ENCODE data around the gene WDR37. TPM values are rescaled to one million over a fixed set of nuclear protein-coding genes. Genes with fewer than 3 reads are reported as not detected.

The WDR37 gene
- total RNA-seq, 1 experiment from 2014 or later = 9.6 TPM

DNA sequence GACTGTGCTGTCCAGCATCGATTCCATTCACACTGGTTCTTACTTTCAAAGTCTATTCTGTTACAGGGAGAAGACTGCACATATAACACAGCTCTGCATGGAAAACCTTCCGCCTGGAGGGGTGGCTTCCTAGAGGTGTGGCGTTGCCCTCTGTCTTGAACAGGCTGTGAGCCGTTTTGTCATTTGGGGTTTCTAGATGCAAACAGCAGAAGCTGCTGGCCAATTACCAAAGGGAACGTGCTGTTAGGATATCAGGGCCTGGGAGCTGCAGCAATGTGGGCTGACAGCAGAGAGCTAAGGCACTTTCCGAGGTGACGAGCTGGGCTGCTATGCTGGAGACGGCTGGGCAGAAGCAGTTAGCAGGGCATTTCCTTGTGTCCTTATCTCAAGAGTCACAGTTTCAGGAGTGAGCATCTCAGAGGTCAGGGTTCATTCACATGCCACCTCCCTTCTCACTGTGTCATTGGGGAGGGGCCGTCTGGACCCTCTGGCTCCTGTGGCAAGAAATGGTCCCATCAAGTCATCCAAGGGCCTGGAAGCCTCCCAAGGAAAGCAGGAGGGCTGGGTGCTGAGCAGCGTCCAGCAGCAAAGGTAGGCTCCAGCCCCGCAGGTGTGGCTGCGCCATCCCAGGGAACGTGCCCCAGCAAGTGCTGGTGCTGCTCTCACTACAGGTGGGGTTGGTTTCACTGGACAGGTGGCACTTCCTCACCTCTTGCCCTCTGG, 106.5 kb downstream of the WDR37 start:
- intact Hi-C loops (cut with micrococcal nuclease; ENCODE audit: unreplicated experiment) = no loop called here
- H3K27ac ChIP-seq (ENCODE audit: low read length) = no peak overlapping the region
- DNase-seq (ENCODE audit: low read depth, low spot score) (no peak), ATAC-seq (no peak)
- no peaks in the 10 kb centered on the region for H3K4me1 ChIP-seq (ENCODE audit: control insufficient read depth, insufficient read depth, low read length)
- no peak overlapping the region for H3K4me3 ChIP-seq (ENCODE audit: low read depth in 2 of 2, low read length in 2 of 2)
- in situ Hi-C loops (cut with HindIII; ENCODE audit: low pct_unique_long_range_greater_than_20kb, low sequenced_read_pairs) = no loop called here
- ChIA-PET POLR2A (no interaction called here), CTCF (no interaction called here)
- no peaks in the 10 kb centered on the region for H3K36me3 ChIP-seq (ENCODE audit: control insufficient read depth, insufficient read depth, low read length)
- H3K27me3 ChIP-seq (ENCODE audit: control insufficient read depth, insufficient read depth, low read length) = no peaks in the 10 kb centered on the region; the same call in 1 of the 2 replicates
- no peaks in the 10 kb centered on the region for H3K9me3 ChIP-seq (ENCODE audit: control insufficient read depth, insufficient read depth, low read depth, low read length)
- BruUV-seq (replicated peaks) = no TSS peak
- TF ChIP-seq, protein P1, sequence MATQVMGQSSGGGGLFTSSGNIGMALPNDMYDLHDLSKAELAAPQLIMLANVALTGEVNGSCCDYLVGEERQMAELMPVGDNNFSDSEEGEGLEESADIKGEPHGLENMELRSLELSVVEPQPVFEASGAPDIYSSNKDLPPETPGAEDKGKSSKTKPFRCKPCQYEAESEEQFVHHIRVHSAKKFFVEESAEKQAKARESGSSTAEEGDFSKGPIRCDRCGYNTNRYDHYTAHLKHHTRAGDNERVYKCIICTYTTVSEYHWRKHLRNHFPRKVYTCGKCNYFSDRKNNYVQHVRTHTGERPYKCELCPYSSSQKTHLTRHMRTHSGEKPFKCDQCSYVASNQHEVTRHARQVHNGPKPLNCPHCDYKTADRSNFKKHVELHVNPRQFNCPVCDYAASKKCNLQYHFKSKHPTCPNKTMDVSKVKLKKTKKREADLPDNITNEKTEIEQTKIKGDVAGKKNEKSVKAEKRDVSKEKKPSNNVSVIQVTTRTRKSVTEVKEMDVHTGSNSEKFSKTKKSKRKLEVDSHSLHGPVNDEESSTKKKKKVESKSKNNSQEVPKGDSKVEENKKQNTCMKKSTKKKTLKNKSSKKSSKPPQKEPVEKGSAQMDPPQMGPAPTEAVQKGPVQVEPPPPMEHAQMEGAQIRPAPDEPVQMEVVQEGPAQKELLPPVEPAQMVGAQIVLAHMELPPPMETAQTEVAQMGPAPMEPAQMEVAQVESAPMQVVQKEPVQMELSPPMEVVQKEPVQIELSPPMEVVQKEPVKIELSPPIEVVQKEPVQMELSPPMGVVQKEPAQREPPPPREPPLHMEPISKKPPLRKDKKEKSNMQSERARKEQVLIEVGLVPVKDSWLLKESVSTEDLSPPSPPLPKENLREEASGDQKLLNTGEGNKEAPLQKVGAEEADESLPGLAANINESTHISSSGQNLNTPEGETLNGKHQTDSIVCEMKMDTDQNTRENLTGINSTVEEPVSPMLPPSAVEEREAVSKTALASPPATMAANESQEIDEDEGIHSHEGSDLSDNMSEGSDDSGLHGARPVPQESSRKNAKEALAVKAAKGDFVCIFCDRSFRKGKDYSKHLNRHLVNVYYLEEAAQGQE (IDR thresholded peaks at IDR 0.05; ENCODE audit: insufficient read depth in 1 of 2, low read depth in 2 of 2, low read length in 1 of 2) = no peak
- TF ChIP-seq POLR2AphosphoS5 (IDR thresholded peaks at IDR 0.05; ENCODE audit: low read depth, low read length) = no peak
- TF ChIP-seq SIN3A (IDR thresholded peaks at IDR 0.05; ENCODE audit: borderline replicate concordance, insufficient read depth, low read depth, low read length) = no peak
- no peak for TF ChIP-seq TCF7L2 (IDR thresholded peaks at IDR 0.05; ENCODE audit: low read depth, low read length)
- TF ChIP-seq, protein P2, sequence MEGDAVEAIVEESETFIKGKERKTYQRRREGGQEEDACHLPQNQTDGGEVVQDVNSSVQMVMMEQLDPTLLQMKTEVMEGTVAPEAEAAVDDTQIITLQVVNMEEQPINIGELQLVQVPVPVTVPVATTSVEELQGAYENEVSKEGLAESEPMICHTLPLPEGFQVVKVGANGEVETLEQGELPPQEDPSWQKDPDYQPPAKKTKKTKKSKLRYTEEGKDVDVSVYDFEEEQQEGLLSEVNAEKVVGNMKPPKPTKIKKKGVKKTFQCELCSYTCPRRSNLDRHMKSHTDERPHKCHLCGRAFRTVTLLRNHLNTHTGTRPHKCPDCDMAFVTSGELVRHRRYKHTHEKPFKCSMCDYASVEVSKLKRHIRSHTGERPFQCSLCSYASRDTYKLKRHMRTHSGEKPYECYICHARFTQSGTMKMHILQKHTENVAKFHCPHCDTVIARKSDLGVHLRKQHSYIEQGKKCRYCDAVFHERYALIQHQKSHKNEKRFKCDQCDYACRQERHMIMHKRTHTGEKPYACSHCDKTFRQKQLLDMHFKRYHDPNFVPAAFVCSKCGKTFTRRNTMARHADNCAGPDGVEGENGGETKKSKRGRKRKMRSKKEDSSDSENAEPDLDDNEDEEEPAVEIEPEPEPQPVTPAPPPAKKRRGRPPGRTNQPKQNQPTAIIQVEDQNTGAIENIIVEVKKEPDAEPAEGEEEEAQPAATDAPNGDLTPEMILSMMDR (IDR thresholded peaks at IDR 0.05) = no peak

DNA sequence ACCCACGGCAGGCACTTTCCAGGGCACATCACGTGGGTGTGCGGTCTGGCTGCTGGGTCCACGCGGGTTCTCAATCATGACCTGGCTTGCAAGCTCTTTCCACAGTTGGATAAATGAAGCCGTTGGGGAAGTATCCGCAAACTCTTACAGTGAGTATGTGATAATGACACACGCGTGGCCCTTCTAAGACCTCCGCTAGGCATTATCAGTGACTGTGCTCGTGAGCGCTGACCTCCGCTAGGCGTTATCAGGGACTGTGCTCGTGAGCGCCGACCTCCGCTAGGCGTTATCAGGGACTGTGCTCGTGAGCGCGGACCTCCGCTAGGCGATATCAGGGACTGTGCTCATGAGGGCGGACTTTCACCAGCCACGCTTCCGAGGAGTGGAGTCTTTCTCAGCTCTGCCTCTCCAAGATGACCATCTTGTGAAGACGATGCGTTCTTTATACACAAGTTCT, 107.0 kb downstream of the WDR37 start:
- DNase-seq (ENCODE audit: low read depth, low spot score) (no peak), ATAC-seq (no peak)
- Histone ChIP-seq H3K4me1 (ENCODE audit: control insufficient read depth, insufficient read depth, low read length) (no peaks in the 10 kb centered on the region), H3K27ac (ENCODE audit: low read length) (no peak overlapping the region), H3K36me3 (ENCODE audit: control insufficient read depth, insufficient read depth, low read length) (no peaks in the 10 kb centered on the region), H3K27me3 (ENCODE audit: control insufficient read depth, insufficient read depth, low read length) (no peaks in the 10 kb centered on the region; the same call in 1 of the 2 replicates), H3K4me3 (ENCODE audit: low read depth in 2 of 2, low read length in 2 of 2) (no peak overlapping the region), H3K9me3 (ENCODE audit: control insufficient read depth, insufficient read depth, low read depth, low read length) (no peaks in the 10 kb centered on the region)
- TF ChIP-seq TCF7L2 (IDR thresholded peaks at IDR 0.05; ENCODE audit: low read depth, low read length) (no peak), POLR2AphosphoS5 (IDR thresholded peaks at IDR 0.05; ENCODE audit: low read depth, low read length) (no peak), SIN3A (IDR thresholded peaks at IDR 0.05; ENCODE audit: borderline replicate concordance, insufficient read depth, low read depth, low read length) (no peak)
- TF ChIP-seq, protein P2 (IDR thresholded peaks at IDR 0.05) = no peak
- TF ChIP-seq, protein P1 (IDR thresholded peaks at IDR 0.05; ENCODE audit: insufficient read depth in 1 of 2, low read depth in 2 of 2, low read length in 1 of 2) = no peak
- intact Hi-C loops (cut with micrococcal nuclease; ENCODE audit: unreplicated experiment) (no loop called here), in situ Hi-C loops (cut with HindIII; ENCODE audit: low pct_unique_long_range_greater_than_20kb, low sequenced_read_pairs) (no loop called here)
- ChIA-PET CTCF (no interaction called here), POLR2A (no interaction called here)
- BruUV-seq (replicated peaks) = no TSS peak
